Measurements from ENCODE around the gene FHOD3. TPM values are rescaled to one million over a fixed set of nuclear protein-coding genes. Genes with fewer than 3 reads are reported as not detected.
"Not testable (repeated sequence)": the region's sequence is repeated elsewhere in the genome, so short reads cannot be mapped to it uniquely, and the experiment has no call there.

FHOD3 gene
- total and polyA plus RNA-seq, 2 of the 4 experiments (the other 2 are of a cell fraction): 14.6 to 16.0 TPM

DNA sequence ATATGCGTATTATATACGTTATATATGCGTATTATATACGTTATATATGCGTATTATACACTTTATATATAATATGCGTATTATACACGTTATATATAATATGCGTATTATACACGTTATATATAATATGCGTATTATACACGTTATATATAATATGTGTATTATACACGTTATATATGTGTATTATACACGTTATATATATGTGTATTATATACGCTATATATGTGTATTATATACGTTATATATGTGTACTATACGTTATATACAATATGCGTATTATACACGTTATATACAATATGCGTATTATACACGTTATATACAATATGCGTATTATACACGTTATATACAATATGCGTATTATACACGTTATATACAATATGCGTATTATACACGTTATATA, 465.5 kb downstream of the FHOD3 start:
- peaks cover 16% of the 10 kb centered on the region for H3K9me1 ChIP-seq (ENCODE audit: insufficient read depth, low read length)
- H3K9ac ChIP-seq (ENCODE audit: low read depth, low read length); POLR2A ChIA-PET (ENCODE audit: unreplicated experiment); H4K8ac ChIP-seq (ENCODE audit: low read depth in 2 of 2, low read length in 2 of 2); BruUV-seq (replicated peaks); intact Hi-C loops (cut with micrococcal nuclease); H2AK5ac ChIP-seq (ENCODE audit: low read depth, low read length); dilution Hi-C loops (cut with HindIII; ENCODE audit: low sequenced_read_pairs, unreplicated experiment); in situ Hi-C loops (cut with MboI; ENCODE audit: low sequenced_read_pairs); H3K4me3 ChIP-seq (ENCODE audit: insufficient read depth, low read depth, low read length); DNase-seq; H2BK20ac ChIP-seq (ENCODE audit: low read depth, low read length); H3K36me3 ChIP-seq (ENCODE audit: control insufficient read depth, insufficient read depth, low read length); ATAC-seq (ENCODE audit: low read depth); H2BK15ac ChIP-seq (ENCODE audit: low read depth, low read length); H2BK5ac ChIP-seq (ENCODE audit: low read depth, low read length, poor library complexity, severe bottlenecking); H3K79me1 ChIP-seq (ENCODE audit: low read depth in 1 of 2, low read length in 2 of 2); H3K18ac ChIP-seq (ENCODE audit: low read depth, low read length); H2AK9ac ChIP-seq (replicated peaks; ENCODE audit: low read depth, low read length, poor library complexity); CTCF ChIA-PET; H3K27ac ChIP-seq (ENCODE audit: insufficient read depth, low read length); H3K14ac ChIP-seq (replicated peaks; ENCODE audit: low read depth, low read length); H3K9me3 ChIP-seq (ENCODE audit: control insufficient read depth, insufficient read depth, low read length); H2AFZ ChIP-seq (replicated peaks; ENCODE audit: low read length, poor library complexity); H3K23ac ChIP-seq (ENCODE audit: low read depth, low read length); H3K56ac ChIP-seq (ENCODE audit: extremely low read depth, insufficient read depth, low read length); H4K91ac ChIP-seq (ENCODE audit: insufficient read depth, low read depth, low read length); H3K27me3 ChIP-seq (ENCODE audit: control insufficient read depth, insufficient read depth, low read length); H2BK120ac ChIP-seq (ENCODE audit: low read depth, low read length); H3K4me1 ChIP-seq (ENCODE audit: control insufficient read depth, insufficient read depth, low read length); H3K4me2 ChIP-seq (ENCODE audit: low read depth, low read length); H4K20me1 ChIP-seq (ENCODE audit: insufficient read depth, low read length); H4K5ac ChIP-seq (ENCODE audit: low read depth, low read length); H3K4ac ChIP-seq (ENCODE audit: low read depth, low read length): not testable (repeated sequence)
- no CpG with 5 or more reads among the region's 26 CpGs for WGBS, 2 experiments (ENCODE audit: extremely low coverage in 2 of 2, insufficient read length in 1 of 2)

All from IMR-90 (cell line).